ENCODE data around the gene HAX1.
"Not testable (repeated sequence)": the region's sequence is repeated elsewhere in the genome, so short reads cannot be mapped to it uniquely, and the experiment has no call there.

Gene HAX1

DNA sequence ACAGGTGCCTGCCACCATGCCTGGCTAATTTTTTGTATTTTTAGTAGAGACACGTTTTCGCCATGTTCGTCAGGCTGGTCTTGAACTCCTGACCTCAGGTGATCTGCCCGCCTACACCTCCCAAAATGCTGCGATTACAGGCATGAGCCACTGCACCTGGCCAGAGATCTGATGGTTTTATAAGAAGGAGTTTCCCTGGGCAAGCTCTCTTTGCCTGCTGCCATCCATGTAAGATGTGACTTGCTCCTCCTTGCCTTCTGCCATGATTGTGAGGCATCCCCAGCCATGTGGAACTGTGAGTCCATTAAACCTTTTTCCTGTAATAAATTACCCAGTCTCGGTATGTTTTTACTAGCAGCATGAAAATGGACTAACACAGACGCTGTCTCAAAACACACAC is 36.7 kb downstream of the HAX1 start:
- not testable (repeated sequence) for H3K4me1 ChIP-seq (ENCODE audit: control insufficient read depth, insufficient read depth, low read length); DNase-seq (ENCODE audit: low read depth, low spot score); H3K9me3 ChIP-seq (ENCODE audit: control insufficient read depth, insufficient read depth, low read length); H3K27ac ChIP-seq (ENCODE audit: low read length); H3K36me3 ChIP-seq (ENCODE audit: control insufficient read depth, insufficient read depth, low read length); H3K27me3 ChIP-seq (ENCODE audit: control insufficient read depth, insufficient read depth, low read length); H3K4me3 ChIP-seq (ENCODE audit: low read length)
- WGBS (ENCODE audit: insufficient coverage, insufficient read length): no CpG with 5 or more reads among the region's 7 CpGs

DNA sequence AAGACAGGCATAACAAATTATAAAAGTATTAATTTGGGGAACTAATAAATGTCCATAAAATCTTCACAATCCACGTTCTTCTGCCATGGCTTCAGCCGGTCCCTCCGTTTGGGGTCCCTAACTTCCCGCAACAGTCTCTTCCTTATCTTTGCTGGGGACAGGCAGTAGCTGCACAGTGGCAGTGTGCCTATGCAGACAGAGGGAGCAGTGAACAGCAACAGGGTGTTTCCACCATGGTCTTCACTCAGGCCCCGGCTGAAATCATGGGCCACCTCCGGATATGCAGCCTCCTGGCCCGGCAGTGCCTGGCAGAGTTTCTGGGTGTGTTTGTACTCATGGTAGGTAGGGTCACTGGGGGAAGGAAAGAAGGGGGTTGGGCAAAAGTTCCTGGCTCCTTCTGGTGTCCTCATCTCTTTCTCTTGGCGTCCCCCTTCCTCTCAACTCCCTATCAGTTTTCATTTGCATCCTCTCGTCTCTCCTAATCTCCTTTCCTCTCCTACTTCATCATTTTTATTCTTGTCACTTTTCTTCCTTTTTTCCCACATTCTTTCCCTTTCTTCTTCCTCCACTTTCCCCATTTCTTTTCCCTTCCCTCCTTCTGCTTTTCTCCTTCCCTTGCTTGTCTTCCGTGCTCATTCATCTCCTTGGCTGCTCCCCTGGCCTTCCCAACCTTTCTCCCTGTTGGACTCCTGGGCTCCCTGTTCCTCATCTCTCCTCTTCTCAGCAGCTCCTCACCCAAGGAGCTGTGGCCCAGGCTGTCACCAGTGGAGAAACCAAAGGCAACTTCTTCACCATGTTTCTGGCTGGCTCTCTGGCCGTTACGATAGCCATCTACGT is 40.0 kb downstream of the HAX1 start:
- H3K4me1 ChIP-seq (ENCODE audit: control insufficient read depth, insufficient read depth, low read length); H3K36me3 ChIP-seq (ENCODE audit: control insufficient read depth, insufficient read depth, low read length); H3K9me3 ChIP-seq (ENCODE audit: control insufficient read depth, insufficient read depth, low read length); H3K27ac ChIP-seq (ENCODE audit: low read length); H3K27me3 ChIP-seq (ENCODE audit: control insufficient read depth, insufficient read depth, low read length); H3K4me3 ChIP-seq (ENCODE audit: low read length); DNase-seq (ENCODE audit: low read depth, low spot score): not testable (repeated sequence)
- 100% methylated on average over 1 of the region's 13 CpGs for WGBS (ENCODE audit: insufficient coverage, insufficient read length)

DNA sequence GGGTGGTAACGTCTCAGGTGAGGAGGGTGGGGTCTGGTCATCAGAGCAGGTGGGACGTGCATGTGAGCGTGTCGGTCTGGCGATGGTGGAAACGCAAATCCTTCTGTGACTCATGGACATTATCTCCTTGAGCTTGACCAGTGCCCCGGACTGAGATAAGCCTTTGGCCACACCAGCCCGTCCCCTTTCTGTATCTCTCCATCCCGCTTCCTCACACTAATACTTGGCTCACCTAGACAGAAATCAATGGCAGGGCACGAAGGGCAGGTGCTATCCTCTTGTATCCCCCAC is 40.6 kb downstream of the HAX1 start:
- no CpG with 5 or more reads among the region's 10 CpGs for WGBS (ENCODE audit: insufficient coverage, insufficient read length)
- Histone ChIP-seq H3K9me3 (ENCODE audit: control insufficient read depth, insufficient read depth, low read length) (no peaks in the 10 kb centered on the region), H3K4me3 (ENCODE audit: low read length) (no peak overlapping the region), H3K27me3 (ENCODE audit: control insufficient read depth, insufficient read depth, low read length) (no peaks in the 10 kb centered on the region), H3K36me3 (ENCODE audit: control insufficient read depth, insufficient read depth, low read length) (no peaks in the 10 kb centered on the region), H3K27ac (ENCODE audit: low read length) (no peak overlapping the region), H3K4me1 (ENCODE audit: control insufficient read depth, insufficient read depth, low read length) (no peaks in the 10 kb centered on the region)
- DNase-seq (ENCODE audit: low read depth, low spot score): no peak

DNA sequence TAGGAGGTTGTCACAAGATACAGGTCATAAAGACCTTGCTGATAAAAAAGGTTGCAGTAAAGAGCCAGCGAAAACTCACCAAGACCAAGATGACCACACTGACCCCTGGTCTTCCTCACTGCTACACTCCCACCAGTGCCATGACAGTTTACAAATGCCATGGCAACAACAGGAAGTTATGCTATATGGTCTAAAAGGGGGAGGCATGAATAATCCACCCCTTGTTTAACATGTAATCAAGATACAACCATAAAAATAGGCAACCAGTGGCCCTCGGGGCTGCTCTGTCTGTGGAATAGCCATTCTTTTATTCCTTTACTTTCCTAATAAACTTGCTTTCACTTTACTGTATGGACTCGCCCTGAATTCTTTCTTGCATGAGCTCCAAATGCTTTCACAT is 41.8 kb downstream of the HAX1 start:
- H3K4me1 ChIP-seq (ENCODE audit: control insufficient read depth, insufficient read depth, low read length); DNase-seq (ENCODE audit: low read depth, low spot score); H3K36me3 ChIP-seq (ENCODE audit: control insufficient read depth, insufficient read depth, low read length); H3K9me3 ChIP-seq (ENCODE audit: control insufficient read depth, insufficient read depth, low read length); H3K27ac ChIP-seq (ENCODE audit: low read length); H3K4me3 ChIP-seq (ENCODE audit: low read length); H3K27me3 ChIP-seq (ENCODE audit: control insufficient read depth, insufficient read depth, low read length): not testable (repeated sequence)
- no CpG with 5 or more reads among the region's 3 CpGs for WGBS (ENCODE audit: insufficient coverage, insufficient read length)

DNA sequence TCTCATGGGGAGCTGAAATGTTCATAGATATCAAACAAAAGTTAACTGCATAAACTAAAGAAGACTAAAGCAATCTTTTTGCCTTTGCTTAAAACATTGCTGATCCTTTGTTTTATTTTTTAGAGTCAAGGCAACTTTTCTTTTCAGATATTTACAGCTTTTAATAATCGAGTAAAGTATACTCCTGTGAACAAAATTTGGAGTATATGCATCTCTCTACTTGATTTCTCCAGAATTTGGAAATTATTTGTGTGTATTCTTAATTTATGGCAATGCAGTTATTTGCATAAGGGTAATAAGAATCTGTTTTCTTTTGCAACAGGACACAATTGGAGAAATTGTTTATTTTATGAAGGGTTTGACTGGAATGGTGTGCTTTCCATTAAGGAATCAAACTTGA is 44.3 kb downstream of the HAX1 start:
- no CpG with 5 or more reads among the region's 1 CpG for WGBS (ENCODE audit: insufficient coverage, insufficient read length)
- Histone ChIP-seq H3K9me3 (ENCODE audit: control insufficient read depth, insufficient read depth, low read length) (no peaks in the 10 kb centered on the region), H3K36me3 (ENCODE audit: control insufficient read depth, insufficient read depth, low read length) (no peaks in the 10 kb centered on the region), H3K4me1 (ENCODE audit: control insufficient read depth, insufficient read depth, low read length) (no peaks in the 10 kb centered on the region), H3K4me3 (ENCODE audit: low read length) (no peak overlapping the region), H3K27me3 (ENCODE audit: control insufficient read depth, insufficient read depth, low read length) (no peaks in the 10 kb centered on the region), H3K27ac (ENCODE audit: low read length) (no peak overlapping the region)
- no peak for DNase-seq (ENCODE audit: low read depth, low spot score)

DNA sequence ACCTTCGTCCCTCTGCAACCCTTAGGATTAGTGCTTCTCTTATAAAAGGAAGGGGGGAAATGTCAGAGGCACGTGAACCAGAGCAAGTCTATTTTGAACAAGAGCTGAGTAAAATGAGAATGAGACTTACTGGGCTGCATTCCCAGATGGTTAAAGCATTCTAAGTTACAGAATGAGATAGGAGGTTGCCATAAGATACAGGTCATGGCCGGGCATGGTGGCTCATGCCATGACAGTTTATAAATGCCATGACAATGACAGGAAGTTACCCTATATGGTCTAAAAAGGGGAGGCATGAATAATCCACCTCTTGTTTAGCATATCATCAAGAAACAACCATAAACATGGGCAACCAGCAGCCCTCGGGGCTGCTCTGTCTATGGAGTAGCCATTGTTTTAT is 46.0 kb downstream of the HAX1 start:
- H3K4me1 ChIP-seq (ENCODE audit: control insufficient read depth, insufficient read depth, low read length): no peaks in the 10 kb centered on the region
- H3K27ac ChIP-seq (ENCODE audit: low read length): no peak overlapping the region
- no peak for DNase-seq (ENCODE audit: low read depth, low spot score)
- no peaks in the 10 kb centered on the region for H3K27me3 ChIP-seq (ENCODE audit: control insufficient read depth, insufficient read depth, low read length)
- no peaks in the 10 kb centered on the region for H3K36me3 ChIP-seq (ENCODE audit: control insufficient read depth, insufficient read depth, low read length)
- no peaks in the 10 kb centered on the region for H3K9me3 ChIP-seq (ENCODE audit: control insufficient read depth, insufficient read depth, low read length)
- H3K4me3 ChIP-seq (ENCODE audit: low read length): no peak overlapping the region
- WGBS (ENCODE audit: insufficient coverage, insufficient read length): no CpG with 5 or more reads among the region's 4 CpGs

DNA sequence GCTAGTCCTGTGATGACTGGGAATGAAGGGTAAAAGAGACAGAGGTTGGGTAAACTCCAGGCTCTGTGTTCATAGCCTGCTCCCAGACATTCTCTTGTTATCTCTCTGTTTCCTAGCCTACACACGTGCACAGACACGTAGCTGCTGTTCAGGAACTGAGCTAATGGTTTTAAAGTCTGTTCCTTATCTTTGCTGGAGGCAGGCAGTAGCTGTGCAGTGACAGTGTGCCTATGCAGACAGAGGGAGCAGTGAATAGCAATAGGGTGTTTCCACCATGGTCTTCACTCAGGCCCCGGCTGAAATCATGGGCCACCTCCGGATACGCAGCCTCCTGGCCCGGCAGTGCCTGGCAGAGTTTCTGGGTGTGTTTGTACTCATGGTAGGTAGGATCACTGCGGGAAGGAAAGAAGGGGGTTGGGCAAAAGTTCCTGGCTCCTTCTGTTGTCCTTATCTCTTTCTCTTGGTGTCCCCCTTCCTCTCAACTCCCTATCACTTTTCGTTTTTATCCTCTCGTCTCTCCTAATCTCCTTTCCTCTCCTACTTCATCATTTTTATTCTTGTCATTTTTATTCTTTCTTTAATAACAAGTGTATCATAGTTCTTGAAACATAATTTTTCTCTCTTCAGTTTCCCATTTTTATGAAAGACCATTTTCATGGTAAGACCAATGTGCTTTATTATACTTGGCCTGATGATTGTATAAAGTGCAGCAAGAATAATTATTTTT is 48.6 kb downstream of the HAX1 start, which contains the start of gene AQP10:
Gene AQP10, plus strand, starts transcription at position 212 of the 727 bp plus-strand sequence. Its CDS starts 63 bp downstream, at position 275.
- DNase-seq (ENCODE audit: low read depth, low spot score): no peak
- Histone ChIP-seq H3K9me3 (ENCODE audit: control insufficient read depth, insufficient read depth, low read length) (no peaks in the 10 kb centered on the region), H3K4me1 (ENCODE audit: control insufficient read depth, insufficient read depth, low read length) (no peaks in the 10 kb centered on the region), H3K36me3 (ENCODE audit: control insufficient read depth, insufficient read depth, low read length) (no peaks in the 10 kb centered on the region), H3K4me3 (ENCODE audit: low read length) (no peak within 1 kb of the TSS), H3K27me3 (ENCODE audit: control insufficient read depth, insufficient read depth, low read length) (no peaks in the 10 kb centered on the region), H3K27ac (ENCODE audit: low read length) (no peak within 1 kb of the TSS)
- 100% methylated on average over 2 of the region's 9 CpGs for WGBS (ENCODE audit: insufficient coverage, insufficient read length)

DNA sequence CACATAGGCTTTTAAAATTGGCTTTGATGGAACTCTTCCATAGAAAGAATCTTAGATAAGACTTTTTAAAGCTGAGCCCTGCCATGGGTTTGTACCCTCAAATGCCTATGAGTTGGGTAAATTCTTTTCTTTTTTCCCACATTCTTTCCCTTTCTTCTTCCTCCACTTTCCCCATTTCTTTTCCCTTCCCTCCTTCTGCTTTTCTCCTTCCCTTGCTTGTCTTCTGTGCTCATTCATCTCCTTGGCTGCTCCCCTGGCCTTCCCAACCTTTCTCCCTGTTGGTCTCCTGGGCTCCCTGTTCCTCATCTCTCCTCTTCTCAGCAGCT is 49.1 kb downstream of the HAX1 start:
- not testable (repeated sequence) for DNase-seq (ENCODE audit: low read depth, low spot score); H3K9me3 ChIP-seq (ENCODE audit: control insufficient read depth, insufficient read depth, low read length); H3K4me1 ChIP-seq (ENCODE audit: control insufficient read depth, insufficient read depth, low read length); H3K36me3 ChIP-seq (ENCODE audit: control insufficient read depth, insufficient read depth, low read length); H3K4me3 ChIP-seq (ENCODE audit: low read length); H3K27ac ChIP-seq (ENCODE audit: low read length); H3K27me3 ChIP-seq (ENCODE audit: control insufficient read depth, insufficient read depth, low read length)

DNA sequence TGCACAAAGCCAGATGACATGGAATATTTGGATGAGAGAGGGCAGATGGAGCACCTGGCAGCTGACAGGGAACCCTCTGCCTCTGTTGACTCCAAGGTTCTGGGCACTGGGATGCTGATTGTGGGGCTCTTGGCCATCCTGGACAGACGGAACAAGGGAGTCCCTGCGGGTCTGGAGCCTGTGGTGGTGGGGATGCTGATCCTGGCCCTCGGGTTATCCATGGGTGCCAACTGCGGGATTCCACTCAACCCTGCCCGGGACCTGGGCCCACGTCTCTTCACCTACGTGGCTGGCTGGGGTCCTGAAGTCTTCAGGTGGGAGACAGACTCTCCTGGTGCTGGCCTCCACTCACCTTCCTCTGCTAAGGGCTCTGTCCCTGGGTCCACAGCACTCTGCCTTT is 51.1 kb downstream of the HAX1 start:
- Histone ChIP-seq H3K27me3 (ENCODE audit: control insufficient read depth, insufficient read depth, low read length) (no peaks in the 10 kb centered on the region), H3K9me3 (ENCODE audit: control insufficient read depth, insufficient read depth, low read length) (no peaks in the 10 kb centered on the region), H3K36me3 (ENCODE audit: control insufficient read depth, insufficient read depth, low read length) (no peaks in the 10 kb centered on the region), H3K4me1 (ENCODE audit: control insufficient read depth, insufficient read depth, low read length) (peaks cover 10% of the 10 kb centered on the region; the same call in 1 of the 2 replicates), H3K4me3 (ENCODE audit: low read length) (no peak overlapping the region), H3K27ac (ENCODE audit: low read length) (no peak overlapping the region)
- no CpG with 5 or more reads among the region's 7 CpGs for WGBS (ENCODE audit: insufficient coverage, insufficient read length)
- no peak for DNase-seq (ENCODE audit: low read depth, low spot score)

DNA sequence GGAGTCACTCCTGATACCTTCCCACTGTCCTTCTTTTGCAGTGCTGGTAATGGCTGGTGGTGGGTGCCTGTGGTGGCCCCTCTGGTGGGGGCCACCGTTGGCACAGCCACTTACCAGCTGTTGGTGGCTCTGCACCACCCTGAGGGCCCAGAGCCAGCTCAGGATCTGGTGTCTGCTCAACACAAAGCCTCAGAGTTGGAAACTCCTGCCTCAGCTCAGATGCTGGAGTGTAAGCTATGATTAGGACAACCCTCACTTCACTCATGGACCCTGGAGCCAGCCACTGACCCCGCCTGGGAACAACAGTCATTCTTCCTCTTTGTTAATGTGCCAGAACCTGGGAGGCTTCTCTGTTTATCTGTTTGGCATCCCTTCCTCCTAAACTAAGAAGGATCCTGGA is 51.8 kb downstream of the HAX1 start:
- Histone ChIP-seq H3K9me3 (ENCODE audit: control insufficient read depth, insufficient read depth, low read length) (no peaks in the 10 kb centered on the region), H3K4me1 (ENCODE audit: control insufficient read depth, insufficient read depth, low read length) (peaks cover 10% of the 10 kb centered on the region; the same call in 1 of the 2 replicates), H3K27me3 (ENCODE audit: control insufficient read depth, insufficient read depth, low read length) (no peaks in the 10 kb centered on the region), H3K36me3 (ENCODE audit: control insufficient read depth, insufficient read depth, low read length) (no peaks in the 10 kb centered on the region), H3K27ac (ENCODE audit: low read length) (no peak overlapping the region), H3K4me3 (ENCODE audit: low read length) (no peak overlapping the region)
- DNase-seq (ENCODE audit: low read depth, low spot score): no peak
- no CpG with 5 or more reads among the region's 2 CpGs for WGBS (ENCODE audit: insufficient coverage, insufficient read length)

Data from iPS DF 6.9 (cell line).